GM12892 (cell line): Measurements from ENCODE around the gene CPNE4.

Experiments
- POLR2A ChIP-seq: IDR thresholded peaks from 2 replicates; pipeline ENCODE4 v1.6.1; 2011; ENCODE audit warnings: low read depth, low read length, control low read depth
- TAF1 ChIP-seq: IDR thresholded peaks from 2 replicates; pipeline ENCODE4 v1.6.1; 2011; ENCODE audit warnings: low read depth, mild to moderate bottlenecking, control low read depth, low read length, borderline replicate concordance

GRCh38 chr3:131750256-131750655 lies 284.6 kb downstream of the CPNE4 start:
- no peak for TF ChIP-seq POLR2A
- TF ChIP-seq TAF1, result no peak
